Measurements from ENCODE around the gene GNRHR.

DNA sequence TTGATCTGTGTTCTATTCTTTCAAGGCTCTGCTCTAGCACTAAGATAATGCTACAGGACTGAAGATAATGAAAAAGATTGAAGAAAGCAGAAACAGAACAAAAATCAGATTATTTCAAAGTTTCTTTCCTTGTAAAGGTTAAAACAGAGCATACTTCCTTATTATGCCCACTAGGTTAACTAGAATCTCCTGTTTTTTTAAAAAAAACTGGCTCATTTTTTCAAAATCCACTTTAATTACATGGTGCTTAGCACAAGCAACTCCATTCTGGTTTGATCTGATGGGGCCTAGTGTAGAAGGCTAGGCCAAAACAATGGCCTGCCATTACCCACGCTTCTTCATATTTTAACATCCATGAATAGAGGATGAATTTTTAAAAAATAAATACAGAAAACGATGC lies 52.0 kb downstream of the GNRHR start:
- TF ChIP-seq, protein P1, sequence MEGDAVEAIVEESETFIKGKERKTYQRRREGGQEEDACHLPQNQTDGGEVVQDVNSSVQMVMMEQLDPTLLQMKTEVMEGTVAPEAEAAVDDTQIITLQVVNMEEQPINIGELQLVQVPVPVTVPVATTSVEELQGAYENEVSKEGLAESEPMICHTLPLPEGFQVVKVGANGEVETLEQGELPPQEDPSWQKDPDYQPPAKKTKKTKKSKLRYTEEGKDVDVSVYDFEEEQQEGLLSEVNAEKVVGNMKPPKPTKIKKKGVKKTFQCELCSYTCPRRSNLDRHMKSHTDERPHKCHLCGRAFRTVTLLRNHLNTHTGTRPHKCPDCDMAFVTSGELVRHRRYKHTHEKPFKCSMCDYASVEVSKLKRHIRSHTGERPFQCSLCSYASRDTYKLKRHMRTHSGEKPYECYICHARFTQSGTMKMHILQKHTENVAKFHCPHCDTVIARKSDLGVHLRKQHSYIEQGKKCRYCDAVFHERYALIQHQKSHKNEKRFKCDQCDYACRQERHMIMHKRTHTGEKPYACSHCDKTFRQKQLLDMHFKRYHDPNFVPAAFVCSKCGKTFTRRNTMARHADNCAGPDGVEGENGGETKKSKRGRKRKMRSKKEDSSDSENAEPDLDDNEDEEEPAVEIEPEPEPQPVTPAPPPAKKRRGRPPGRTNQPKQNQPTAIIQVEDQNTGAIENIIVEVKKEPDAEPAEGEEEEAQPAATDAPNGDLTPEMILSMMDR (conservative IDR thresholded peaks at IDR 0.05; ENCODE audit: low read depth in 2 of 2): no peak
- TF ChIP-seq EZH2 (IDR thresholded peaks at IDR 0.05; ENCODE audit: low read depth, unreplicated experiment): no peak

All from GM23338 (cell line).